ENCODE measurements around the gene MFSD6.

DNA sequence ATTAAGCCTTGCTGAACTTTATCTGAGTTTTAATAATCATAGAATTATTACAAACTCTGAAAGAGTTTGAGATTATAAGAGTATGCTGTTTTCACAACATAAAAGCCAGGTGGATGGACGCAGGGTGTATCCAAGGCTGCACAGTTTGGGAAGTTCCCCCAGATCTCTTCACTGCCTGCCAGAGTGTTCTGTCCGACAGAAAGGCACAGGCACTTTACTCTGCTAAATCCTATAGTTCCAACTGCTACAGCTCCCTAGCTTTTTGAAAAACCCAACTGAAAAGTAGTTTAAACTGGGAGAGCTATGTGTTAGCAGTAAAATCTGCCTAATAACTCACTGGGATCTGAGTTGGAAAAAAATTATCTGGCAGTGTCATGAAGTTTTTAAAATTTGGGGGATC is 38.0 kb downstream of the MFSD6 start:
- TF ChIP-seq GATA2 (IDR thresholded peaks at IDR 0.05; ENCODE audit: low read depth, low read length), result no peak
- TF ChIP-seq GATA3 (IDR thresholded peaks at IDR 0.05; ENCODE audit: low read depth, low read length), result no peak
